ENCODE measurements around the gene CRYGD. TPM values are rescaled to one million over a fixed set of nuclear protein-coding genes. Genes with fewer than 3 reads are reported as not detected.

Gene CRYGD
- total and polyA plus RNA-seq, 12 donors, result not detected

DNA sequence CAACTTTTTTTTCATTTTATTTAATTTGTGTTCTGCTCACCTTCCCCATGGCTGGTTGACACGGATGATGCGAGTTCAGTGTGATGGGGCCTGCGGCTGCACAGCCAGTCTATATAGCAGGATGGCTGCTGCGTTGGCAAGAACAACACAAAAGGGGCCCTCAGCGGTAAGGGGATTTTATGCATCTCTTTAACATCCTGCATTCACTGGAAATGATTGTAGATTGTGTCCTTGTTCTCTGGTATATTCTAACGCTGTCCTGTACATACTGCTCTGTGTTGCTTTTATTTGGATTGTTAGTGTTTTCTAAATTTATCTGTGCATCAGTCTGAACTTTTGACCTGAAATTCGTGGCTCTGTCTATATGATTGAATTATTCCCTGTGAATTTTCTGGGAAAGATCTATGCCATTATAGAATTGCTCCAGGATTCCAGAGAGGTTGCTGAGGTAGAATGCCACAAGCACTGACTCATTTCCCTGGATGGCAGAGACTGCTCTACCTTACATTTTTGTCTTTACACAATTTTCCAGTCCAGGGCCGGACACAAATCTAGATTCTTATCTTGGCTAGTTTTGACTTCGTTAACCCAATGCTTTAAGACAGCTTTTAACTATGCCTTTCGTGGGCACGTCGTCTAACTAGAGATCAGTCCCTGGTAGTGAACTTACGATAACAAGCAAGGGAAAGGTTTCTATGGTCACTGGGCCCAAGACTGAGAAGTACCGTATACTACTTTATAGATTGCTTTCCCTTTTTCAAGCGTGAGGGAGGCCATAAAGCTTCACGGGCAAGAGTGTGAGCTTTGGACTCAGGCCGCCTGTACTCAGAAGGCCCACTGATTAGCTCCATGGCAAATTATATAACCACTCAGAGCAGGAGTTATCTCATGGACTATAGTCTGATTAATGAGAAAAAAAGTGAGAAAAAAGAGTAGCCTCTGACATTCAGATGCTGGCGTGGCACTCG is 5.7 kb upstream of the CRYGD start, which contains the start of gene CRYGC:
Gene CRYGC (minus strand): TSS at position 85 of the 968 bp plus-strand sequence. CDS start 36 bp downstream, at position 49.
- intact Hi-C loops (cut with DNase I), result no loop called here
- Histone ChIP-seq H3K27ac (no peak within 1 kb of the TSS), H3K27me3 (peaks cover 2% of the 10 kb centered on the region), H3K36me3 (replicated peaks in 1 of 2) (no peaks in the 10 kb centered on the region), H3K4me3 (no peak within 1 kb of the TSS), H3K9me3 (replicated peaks in 1 of 3) (no peaks in the 10 kb centered on the region), H3K4me1 (replicated peaks in 1 of 2) (no peaks in the 10 kb centered on the region)
- 76 to 81% (median 79%) methylated on average over 19 of the region's 19 CpGs for WGBS, 4 donors
- TF ChIP-seq, protein P1, sequence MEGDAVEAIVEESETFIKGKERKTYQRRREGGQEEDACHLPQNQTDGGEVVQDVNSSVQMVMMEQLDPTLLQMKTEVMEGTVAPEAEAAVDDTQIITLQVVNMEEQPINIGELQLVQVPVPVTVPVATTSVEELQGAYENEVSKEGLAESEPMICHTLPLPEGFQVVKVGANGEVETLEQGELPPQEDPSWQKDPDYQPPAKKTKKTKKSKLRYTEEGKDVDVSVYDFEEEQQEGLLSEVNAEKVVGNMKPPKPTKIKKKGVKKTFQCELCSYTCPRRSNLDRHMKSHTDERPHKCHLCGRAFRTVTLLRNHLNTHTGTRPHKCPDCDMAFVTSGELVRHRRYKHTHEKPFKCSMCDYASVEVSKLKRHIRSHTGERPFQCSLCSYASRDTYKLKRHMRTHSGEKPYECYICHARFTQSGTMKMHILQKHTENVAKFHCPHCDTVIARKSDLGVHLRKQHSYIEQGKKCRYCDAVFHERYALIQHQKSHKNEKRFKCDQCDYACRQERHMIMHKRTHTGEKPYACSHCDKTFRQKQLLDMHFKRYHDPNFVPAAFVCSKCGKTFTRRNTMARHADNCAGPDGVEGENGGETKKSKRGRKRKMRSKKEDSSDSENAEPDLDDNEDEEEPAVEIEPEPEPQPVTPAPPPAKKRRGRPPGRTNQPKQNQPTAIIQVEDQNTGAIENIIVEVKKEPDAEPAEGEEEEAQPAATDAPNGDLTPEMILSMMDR (IDR thresholded peaks at IDR 0.05), result no peak
- TF ChIP-seq POLR2A (IDR thresholded peaks at IDR 0.05), result no peak
- DNase-seq, result no peak

DNA sequence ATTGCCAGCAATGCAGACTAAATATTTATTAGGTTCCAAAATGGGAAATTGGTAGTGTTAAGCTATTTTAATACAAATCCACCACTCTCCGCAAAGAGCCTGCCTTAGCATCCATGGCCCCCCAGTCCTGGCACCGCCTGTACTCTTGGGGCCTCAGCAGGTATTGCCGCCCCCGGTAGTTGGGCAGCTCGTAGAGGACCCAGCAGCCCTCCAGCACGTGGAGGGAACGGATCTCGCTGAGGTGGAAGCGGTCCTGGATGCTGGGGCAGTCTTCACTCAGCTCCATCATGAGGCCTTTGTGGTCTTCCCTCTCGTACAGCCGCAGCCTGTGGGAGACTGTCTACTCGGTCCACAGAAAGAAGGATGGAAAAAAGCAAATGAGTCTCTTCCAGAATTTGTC is 3.8 kb upstream of the CRYGD start:
- Histone ChIP-seq H3K27ac (no peak overlapping the region), H3K27me3 (peaks cover 18% of the 10 kb centered on the region), H3K4me1 (replicated peaks in 1 of 2) (peaks cover 0 to 4% of the 10 kb centered on the region in 2 donors), H3K9me3 (replicated peaks in 1 of 3) (no peaks in the 10 kb centered on the region), H3K36me3 (replicated peaks in 1 of 2) (no peaks in the 10 kb centered on the region), H3K4me3 (no peak overlapping the region)
- WGBS, 4 donors, result 94 to 97% (median 94%) methylated on average over 12 of the region's 12 CpGs
- intact Hi-C loops (cut with DNase I), result no loop called here
- no peak for TF ChIP-seq POLR2A (IDR thresholded peaks at IDR 0.05)
- TF ChIP-seq, protein P1 (IDR thresholded peaks at IDR 0.05), result no peak
- DNase-seq, result no peak

DNA sequence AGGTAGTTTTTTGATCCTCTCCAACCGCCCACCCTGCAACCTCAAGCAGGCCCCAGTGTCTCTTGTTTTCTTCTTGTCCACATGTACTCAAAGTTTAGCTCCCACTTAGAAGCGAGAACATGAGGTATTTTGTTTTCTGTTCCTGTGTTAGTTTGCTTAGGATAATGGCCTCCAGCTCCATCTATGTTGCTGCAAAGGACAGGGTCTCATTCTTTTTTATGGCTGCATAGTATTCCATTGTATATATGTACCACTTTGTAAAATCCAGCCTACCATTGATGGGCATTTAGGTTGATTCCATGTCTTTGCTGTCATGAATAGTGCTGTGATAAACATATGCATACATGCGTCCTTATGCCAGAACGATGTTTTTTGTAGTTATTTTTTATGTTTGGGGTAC is 2.8 kb upstream of the CRYGD start:
- no peak for DNase-seq
- TF ChIP-seq, protein P1 (IDR thresholded peaks at IDR 0.05), result no peak
- no peak for TF ChIP-seq POLR2A (IDR thresholded peaks at IDR 0.05)
- WGBS, 4 donors, result 83 to 96% (median 89%) methylated on average over 4 of the region's 4 CpGs
- no peaks in the 10 kb centered on the region for H3K36me3 ChIP-seq (replicated peaks in 1 of 2)
- peaks cover 0 to 4% of the 10 kb centered on the region in 2 donors for H3K4me1 ChIP-seq (replicated peaks in 1 of 2)
- H3K9me3 ChIP-seq (replicated peaks in 1 of 3), result no peaks in the 10 kb centered on the region
- peaks cover 23% of the 10 kb centered on the region for H3K27me3 ChIP-seq
- no peak overlapping the region for H3K27ac ChIP-seq
- intact Hi-C loops (cut with DNase I), result no loop called here
- H3K4me3 ChIP-seq, result no peak overlapping the region

DNA sequence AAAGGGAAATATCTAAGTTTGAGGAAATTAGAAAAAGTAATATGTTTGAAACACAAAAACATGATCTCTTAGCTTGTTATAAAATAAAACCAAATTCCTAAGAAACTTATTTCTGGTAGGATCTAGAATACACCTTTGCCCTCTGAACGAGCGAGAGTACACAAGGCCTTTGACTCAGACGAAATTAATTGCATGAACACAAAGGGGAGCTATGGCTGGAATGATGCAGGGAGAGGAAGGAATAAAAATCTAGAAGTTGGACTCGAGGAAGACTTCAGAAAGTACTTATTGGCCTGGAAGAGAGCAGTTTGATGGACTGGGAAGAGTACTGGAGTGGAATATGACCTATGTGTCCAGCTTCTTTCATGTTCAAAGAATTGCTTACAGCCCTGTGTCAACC is 927 bp upstream of the CRYGD start:
- Histone ChIP-seq H3K9me3 (replicated peaks in 1 of 3) (no peaks in the 10 kb centered on the region), H3K27ac (no peak overlapping the region), H3K4me1 (replicated peaks in 1 of 2) (peaks cover 0 to 4% of the 10 kb centered on the region in 2 donors), H3K27me3 (peaks cover 23% of the 10 kb centered on the region), H3K4me3 (no peak overlapping the region), H3K36me3 (replicated peaks in 1 of 2) (no peaks in the 10 kb centered on the region)
- TF ChIP-seq, protein P1 (IDR thresholded peaks at IDR 0.05), result no peak
- no peak for TF ChIP-seq POLR2A (IDR thresholded peaks at IDR 0.05)
- WGBS, 4 donors, result 82 to 87% (median 84%) methylated on average over 4 of the region's 4 CpGs
- intact Hi-C loops (cut with DNase I), result no loop called here
- no peak for DNase-seq

All from adrenal gland (tissue), 12 donors.